ENCODE results near the gene CYLD. TPM values are rescaled to one million over a fixed set of nuclear protein-coding genes. Genes with fewer than 3 reads are reported as not detected.

The CYLD gene
- total RNA-seq, 1 experiment from 2014 or later: 9.8 TPM

GRCh38 chr16:50839356-50839755 is 97.5 kb downstream of the CYLD start:
- no TSS peak for BruUV-seq (replicated peaks)
- Mint-ChIP-seq H3K27me3 (ENCODE audit: insufficient read depth, unreplicated experiment) (peaks cover 8% of the 10 kb centered on the region), H3K4me1 (ENCODE audit: low read depth, unreplicated experiment) (no peaks in the 10 kb centered on the region), H3K36me3 (ENCODE audit: insufficient read depth, unreplicated experiment) (no peaks in the 10 kb centered on the region), H3K9me3 (ENCODE audit: unreplicated experiment) (no peaks in the 10 kb centered on the region), H3K27ac (ENCODE audit: unreplicated experiment) (no peak overlapping the region), H3K4me3 (ENCODE audit: unreplicated experiment) (no peak overlapping the region)
- H3K27me3 ChIP-seq (replicated peaks; ENCODE audit: control insufficient read depth, insufficient read depth, low read length): no peaks in the 10 kb centered on the region
- ChIA-PET CTCF (no interaction called here), POLR2A (no interaction called here)
- H3K4me3 ChIP-seq (ENCODE audit: low read depth, low read length): no peak overlapping the region
- no peaks in the 10 kb centered on the region for H3K9me3 ChIP-seq
- intact Hi-C loops (cut with micrococcal nuclease; ENCODE audit: unreplicated experiment): no loop called here
- DNase-seq: no peak
- no peaks in the 10 kb centered on the region for H3K4me1 ChIP-seq
- no peak for TF ChIP-seq CTCF (IDR thresholded peaks at IDR 0.05; ENCODE audit: insufficient read depth in 1 of 2, low read depth in 1 of 2, low read length in 1 of 2, severe bottlenecking in 1 of 2, unreplicated experiment in 1 of 2)
- no peaks in the 10 kb centered on the region for H3K36me3 ChIP-seq (ENCODE audit: control insufficient read depth, insufficient read depth, low read length)

- Mint-ChIP-seq H3K27me3 (ENCODE audit: insufficient read depth, unreplicated experiment) (peaks cover 6% of the 10 kb centered on the region), H3K27ac (ENCODE audit: unreplicated experiment) (no peak overlapping the region), H3K4me3 (ENCODE audit: unreplicated experiment) (no peak overlapping the region), H3K36me3 (ENCODE audit: insufficient read depth, unreplicated experiment) (no peaks in the 10 kb centered on the region), H3K4me1 (ENCODE audit: low read depth, unreplicated experiment) (no peaks in the 10 kb centered on the region), H3K9me3 (ENCODE audit: unreplicated experiment) (no peaks in the 10 kb centered on the region)
- Histone ChIP-seq H3K9me3 (no peaks in the 10 kb centered on the region), H3K4me1 (no peaks in the 10 kb centered on the region), H3K4me3 (ENCODE audit: low read depth, low read length) (no peak overlapping the region), H3K36me3 (ENCODE audit: control insufficient read depth, insufficient read depth, low read length) (no peaks in the 10 kb centered on the region), H3K27me3 (replicated peaks; ENCODE audit: control insufficient read depth, insufficient read depth, low read length) (no peaks in the 10 kb centered on the region)
- no TSS peak for BruUV-seq (replicated peaks)
- DNase-seq: no peak
- CTCF ChIA-PET: no interaction called here
- intact Hi-C loops (cut with micrococcal nuclease; ENCODE audit: unreplicated experiment): no loop called here
- TF ChIP-seq CTCF (IDR thresholded peaks at IDR 0.05; ENCODE audit: insufficient read depth in 1 of 2, low read depth in 1 of 2, low read length in 1 of 2, severe bottlenecking in 1 of 2, unreplicated experiment in 1 of 2): no peak
- POLR2A ChIA-PET: no interaction called here
These were observed 98.2 kb downstream of the CYLD start for GRCh38 chr16:50839920-50840729.

- Histone ChIP-seq H3K4me1 (no peaks in the 10 kb centered on the region), H3K9me3 (no peaks in the 10 kb centered on the region), H3K27me3 (replicated peaks; ENCODE audit: control insufficient read depth, insufficient read depth, low read length) (no peaks in the 10 kb centered on the region), H3K4me3 (ENCODE audit: low read depth, low read length) (no peak overlapping the region), H3K36me3 (ENCODE audit: control insufficient read depth, insufficient read depth, low read length) (no peaks in the 10 kb centered on the region)
- H3K4me3 Mint-ChIP-seq (ENCODE audit: unreplicated experiment): no peak overlapping the region
- CTCF ChIA-PET: no interaction called here
- peaks cover 11% of the 10 kb centered on the region for H3K27me3 Mint-ChIP-seq (ENCODE audit: insufficient read depth, unreplicated experiment)
- POLR2A ChIA-PET: no interaction called here
- H3K27ac Mint-ChIP-seq (ENCODE audit: unreplicated experiment): no peak overlapping the region
- intact Hi-C loops (cut with micrococcal nuclease; ENCODE audit: unreplicated experiment): no loop called here
- no peak for DNase-seq
- BruUV-seq (replicated peaks): no TSS peak
- no peaks in the 10 kb centered on the region for H3K4me1 Mint-ChIP-seq (ENCODE audit: low read depth, unreplicated experiment)
- no peak for TF ChIP-seq CTCF (IDR thresholded peaks at IDR 0.05; ENCODE audit: insufficient read depth in 1 of 2, low read depth in 1 of 2, low read length in 1 of 2, severe bottlenecking in 1 of 2, unreplicated experiment in 1 of 2)
- H3K36me3 Mint-ChIP-seq (ENCODE audit: insufficient read depth, unreplicated experiment): no peaks in the 10 kb centered on the region
- H3K9me3 Mint-ChIP-seq (ENCODE audit: unreplicated experiment): no peaks in the 10 kb centered on the region
These were observed 99.4 kb downstream of the CYLD start for GRCh38 chr16:50841081-50841886.

All from Caco-2 (cell line).